ENCODE data around the gene BABAM2. TPM values are rescaled to one million over a fixed set of nuclear protein-coding genes. Genes with fewer than 3 reads are reported as not detected.
"Not testable (repeated sequence)": the region's sequence is repeated elsewhere in the genome, so short reads cannot be mapped to it uniquely, and the experiment has no call there.

Gene BABAM2
- total RNA-seq, 1 donor from 2014 or later, result 28.5 TPM

- Mint-ChIP-seq H3K4me3 (ENCODE audit: unreplicated experiment) (no peak overlapping the region), H3K4me1 (ENCODE audit: low read depth, unreplicated experiment) (peaks cover 13% of the 10 kb centered on the region), H3K27me3 (ENCODE audit: low read depth, unreplicated experiment) (no peaks in the 10 kb centered on the region), H3K36me3 (ENCODE audit: low read depth, unreplicated experiment) (no peaks in the 10 kb centered on the region), H3K9me3 (ENCODE audit: unreplicated experiment) (no peaks in the 10 kb centered on the region), H3K27ac (ENCODE audit: unreplicated experiment) (no peak overlapping the region)
- Histone ChIP-seq H3K9me3 (ENCODE audit: insufficient read depth, low read depth, low read length) (no peaks in the 10 kb centered on the region), H3K4me3 (ENCODE audit: insufficient read depth, low read depth, low read length) (no peak overlapping the region), H2AFZ (ENCODE audit: low read depth, low read length) (no peak overlapping the region), H3K4me1 (ENCODE audit: insufficient read depth, low read length) (peaks cover 11% of the 10 kb centered on the region), H3K9ac (ENCODE audit: low read length) (no peak overlapping the region), H4K20me1 (ENCODE audit: insufficient read depth, low read length) (no peaks in the 10 kb centered on the region), H3K79me2 (ENCODE audit: insufficient read depth, low read length) (no peaks in the 10 kb centered on the region), H3K27ac (ENCODE audit: low read depth, low read length) (no peak overlapping the region), H3K36me3 (ENCODE audit: insufficient read depth, low read length) (no peaks in the 10 kb centered on the region), H3K4me2 (ENCODE audit: low read length) (no peak overlapping the region), H3K27me3 (ENCODE audit: insufficient read depth, low read length) (no peaks in the 10 kb centered on the region)
- DNase-seq (ENCODE audit: low read depth) (peak; percentile 36), FAIRE-seq (no peak)
- no peak for TF ChIP-seq EZH2 (IDR thresholded peaks at IDR 0.05; ENCODE audit: insufficient read depth, low read length)
- no peak for TF ChIP-seq CTCF (IDR thresholded peaks at IDR 0.05; ENCODE audit: insufficient read depth, low read depth, low read length)
Observed at GRCh38 chr2:28253543-28253942, 363.0 kb downstream of the BABAM2 start.

GRCh38 chr2:28255231-28255630 is 364.7 kb downstream of the BABAM2 start:
- H3K4me1 Mint-ChIP-seq (ENCODE audit: low read depth, unreplicated experiment); FAIRE-seq; H3K79me2 ChIP-seq (ENCODE audit: insufficient read depth, low read length); H3K9me3 ChIP-seq (ENCODE audit: insufficient read depth, low read depth, low read length); H3K27me3 ChIP-seq (ENCODE audit: insufficient read depth, low read length); H3K4me1 ChIP-seq (ENCODE audit: insufficient read depth, low read length); H2AFZ ChIP-seq (ENCODE audit: low read depth, low read length); H3K4me3 ChIP-seq (ENCODE audit: insufficient read depth, low read depth, low read length); H3K27ac ChIP-seq (ENCODE audit: low read depth, low read length); H3K9me3 Mint-ChIP-seq (ENCODE audit: unreplicated experiment); H3K4me3 Mint-ChIP-seq (ENCODE audit: unreplicated experiment); H3K36me3 Mint-ChIP-seq (ENCODE audit: low read depth, unreplicated experiment); H3K27me3 Mint-ChIP-seq (ENCODE audit: low read depth, unreplicated experiment); H3K9ac ChIP-seq (ENCODE audit: low read length); H4K20me1 ChIP-seq (ENCODE audit: insufficient read depth, low read length); H3K27ac Mint-ChIP-seq (ENCODE audit: unreplicated experiment); H3K36me3 ChIP-seq (ENCODE audit: insufficient read depth, low read length); H3K4me2 ChIP-seq (ENCODE audit: low read length); DNase-seq (ENCODE audit: low read depth): not testable (repeated sequence)

GRCh38 chr2:28257182-28257581 is 366.7 kb downstream of the BABAM2 start:
- H3K9me3 ChIP-seq (ENCODE audit: insufficient read depth, low read depth, low read length), result no peaks in the 10 kb centered on the region
- H4K20me1 ChIP-seq (ENCODE audit: insufficient read depth, low read length), result no peaks in the 10 kb centered on the region
- Mint-ChIP-seq H3K4me3 (ENCODE audit: unreplicated experiment) (no peak overlapping the region), H3K27me3 (ENCODE audit: low read depth, unreplicated experiment) (no peaks in the 10 kb centered on the region), H3K27ac (ENCODE audit: unreplicated experiment) (no peak overlapping the region), H3K4me1 (ENCODE audit: low read depth, unreplicated experiment) (peaks cover 3% of the 10 kb centered on the region), H3K9me3 (ENCODE audit: unreplicated experiment) (no peaks in the 10 kb centered on the region), H3K36me3 (ENCODE audit: low read depth, unreplicated experiment) (no peaks in the 10 kb centered on the region)
- no peak overlapping the region for H2AFZ ChIP-seq (ENCODE audit: low read depth, low read length)
- H3K36me3 ChIP-seq (ENCODE audit: insufficient read depth, low read length), result no peaks in the 10 kb centered on the region
- TF ChIP-seq CTCF (IDR thresholded peaks at IDR 0.05; ENCODE audit: insufficient read depth, low read depth, low read length), result no peak
- no peak for TF ChIP-seq EZH2 (IDR thresholded peaks at IDR 0.05; ENCODE audit: insufficient read depth, low read length)
- H3K27me3 ChIP-seq (ENCODE audit: insufficient read depth, low read length), result no peaks in the 10 kb centered on the region
- H3K27ac ChIP-seq (ENCODE audit: low read depth, low read length), result no peak overlapping the region
- no peak for FAIRE-seq
- H3K4me3 ChIP-seq (ENCODE audit: insufficient read depth, low read depth, low read length), result no peak overlapping the region
- no peak overlapping the region for H3K9ac ChIP-seq (ENCODE audit: low read length)
- no peak for DNase-seq (ENCODE audit: low read depth)
- H3K4me1 ChIP-seq (ENCODE audit: insufficient read depth, low read length), result no peaks in the 10 kb centered on the region
- H3K4me2 ChIP-seq (ENCODE audit: low read length), result no peak overlapping the region
- no peaks in the 10 kb centered on the region for H3K79me2 ChIP-seq (ENCODE audit: insufficient read depth, low read length)

GRCh38 chr2:28259226-28259625 is 368.7 kb downstream of the BABAM2 start:
- H3K4me1 Mint-ChIP-seq (ENCODE audit: low read depth, unreplicated experiment); H4K20me1 ChIP-seq (ENCODE audit: insufficient read depth, low read length); DNase-seq (ENCODE audit: low read depth); H2AFZ ChIP-seq (ENCODE audit: low read depth, low read length); H3K4me1 ChIP-seq (ENCODE audit: insufficient read depth, low read length); H3K4me3 Mint-ChIP-seq (ENCODE audit: unreplicated experiment); H3K4me2 ChIP-seq (ENCODE audit: low read length); H3K27me3 ChIP-seq (ENCODE audit: insufficient read depth, low read length); H3K4me3 ChIP-seq (ENCODE audit: insufficient read depth, low read depth, low read length); H3K79me2 ChIP-seq (ENCODE audit: insufficient read depth, low read length); H3K36me3 Mint-ChIP-seq (ENCODE audit: low read depth, unreplicated experiment); H3K9me3 ChIP-seq (ENCODE audit: insufficient read depth, low read depth, low read length); H3K9me3 Mint-ChIP-seq (ENCODE audit: unreplicated experiment); H3K9ac ChIP-seq (ENCODE audit: low read length); H3K27me3 Mint-ChIP-seq (ENCODE audit: low read depth, unreplicated experiment); FAIRE-seq; H3K27ac ChIP-seq (ENCODE audit: low read depth, low read length); H3K36me3 ChIP-seq (ENCODE audit: insufficient read depth, low read length); H3K27ac Mint-ChIP-seq (ENCODE audit: unreplicated experiment): not testable (repeated sequence)
